Mesenchymal stem cell (in vitro differentiated cells and primary cell): Measurements from ENCODE around the gene TBC1D16.

ENCODE experiments used
- DNase-seq: peaks from one replicate; pipeline ENCODE4 v3.0.0-alpha.2; 2013
- H2AFZ ChIP-seq: one replicate; pipeline ENCODE4 v1.6.1; 2013; ENCODE audit warnings: low read depth, mild to moderate bottlenecking, control low read depth, inconsistent platforms, low read length, moderate library complexity
- H2AK5ac ChIP-seq: 2 replicates; pipeline ENCODE4 v1.6.1; 2013; ENCODE audit warnings: low read length, moderate library complexity, mild to moderate bottlenecking, inconsistent platforms; ENCODE audit not compliant: severe bottlenecking
- H2BK120ac ChIP-seq: one replicate; pipeline ENCODE4 v1.6.1; 2013; ENCODE audit warnings: low read depth, mild to moderate bottlenecking, inconsistent platforms, low read length, moderate library complexity
- H2BK12ac ChIP-seq, 2 experiments: one replicate each; pipeline ENCODE4 v1.6.1; 2013; ENCODE audit warnings: inconsistent platforms in 2 of 2, low read length in 2 of 2, mild to moderate bottlenecking in 2 of 2, moderate library complexity in 2 of 2, control low read depth in 1 of 2
- H2BK15ac ChIP-seq: one replicate; pipeline ENCODE4 v1.6.1; 2013; ENCODE audit warnings: mild to moderate bottlenecking, low read depth, inconsistent platforms; ENCODE audit not compliant: poor library complexity, severe bottlenecking
- H2BK5ac ChIP-seq: 2 replicates; pipeline ENCODE4 v1.6.1; 2013; ENCODE audit warnings: low read depth, mild to moderate bottlenecking, low read length, control low read depth, inconsistent platforms; ENCODE audit not compliant: poor library complexity, severe bottlenecking
- H3K14ac ChIP-seq, 2 experiments: one replicate each; pipeline ENCODE4 v1.6.1; 2013; ENCODE audit warnings: inconsistent platforms in 2 of 2, low read length in 2 of 2, control low read depth in 1 of 2, mild to moderate bottlenecking in 1 of 2, moderate library complexity in 1 of 2
- H3K18ac ChIP-seq, 2 experiments: one replicate each; pipeline ENCODE4 v1.6.1; 2013; ENCODE audit warnings: inconsistent platforms in 2 of 2, low read length in 2 of 2, control low read depth in 1 of 2, low read depth in 1 of 2, mild to moderate bottlenecking in 1 of 2
- H3K23ac ChIP-seq, 2 experiments: one replicate each; pipeline ENCODE4 v1.6.1; 2013; ENCODE audit warnings: inconsistent platforms in 2 of 2, low read length in 2 of 2, mild to moderate bottlenecking in 2 of 2, moderate library complexity in 2 of 2, control low read depth in 1 of 2
- H3K27ac ChIP-seq: 2 replicates; pipeline ENCODE4 v1.5.1; 2013; ENCODE audit warnings: mild to moderate bottlenecking, moderate library complexity, low read length, control low read depth, inconsistent platforms; ENCODE audit not compliant: poor library complexity, severe bottlenecking
- H3K27me3 ChIP-seq, 2 experiments: 2 replicates each; pipeline versions ENCODE4 v1.6.1 to v1.7.0; 2013; ENCODE audit warnings: low read length in 2 of 2, mild to moderate bottlenecking in 2 of 2, moderate library complexity in 2 of 2, control low read depth in 1 of 2, inconsistent platforms in 1 of 2; ENCODE audit not compliant: control insufficient read depth in 1 of 2, insufficient read depth in 1 of 2
- H3K36me3 ChIP-seq, 2 experiments: 2 replicates each; pipeline versions ENCODE4 v1.6.1 to v1.7.0; 2013; ENCODE audit warnings: low read length in 2 of 2, control low read depth in 1 of 2, inconsistent platforms in 1 of 2, low read depth in 1 of 2, mild to moderate bottlenecking in 1 of 2; ENCODE audit not compliant: insufficient read depth in 2 of 2, control insufficient read depth in 1 of 2
- H3K4ac ChIP-seq, 2 experiments: one replicate each; pipeline ENCODE4 v1.6.1; 2013; ENCODE audit warnings: inconsistent platforms in 2 of 2, low read length in 2 of 2, mild to moderate bottlenecking in 2 of 2, moderate library complexity in 2 of 2, control low read depth in 1 of 2, low read depth in 1 of 2
- H3K4me1 ChIP-seq: 2 replicates; pipeline ENCODE4 v1.6.1; 2013; ENCODE audit warnings: low read depth, low read length, control low read depth; ENCODE audit not compliant: control insufficient read depth, insufficient read depth
- H3K4me2 ChIP-seq: 2 replicates; pipeline ENCODE4 v1.6.1; 2013; ENCODE audit warnings: low read length, mild to moderate bottlenecking, inconsistent platforms; ENCODE audit not compliant: poor library complexity, severe bottlenecking
- H3K4me3 ChIP-seq, 2 experiments: 2 replicates each; pipeline versions ENCODE4 v1.5.1 to v1.7.0; 2013; ENCODE audit warnings: low read length in 2 of 2, mild to moderate bottlenecking in 2 of 2, control low read depth in 1 of 2, low read depth in 1 of 2; ENCODE audit not compliant: insufficient read depth in 1 of 2
- H3K79me1 ChIP-seq: replicated peaks from 2 replicates; pipeline ENCODE4 v1.6.1; 2013; ENCODE audit warnings: mild to moderate bottlenecking, control low read depth, low read length, inconsistent platforms; ENCODE audit not compliant: poor library complexity, severe bottlenecking
- H3K9ac ChIP-seq: 2 replicates; pipeline ENCODE4 v1.7.0; 2013; ENCODE audit warnings: mild to moderate bottlenecking, low read length, moderate library complexity
- H3K9me3 ChIP-seq: 2 replicates; pipeline ENCODE4 v1.7.0; 2013; ENCODE audit warnings: mild to moderate bottlenecking, low read length; ENCODE audit not compliant: control insufficient read depth
- H4K8ac ChIP-seq: one replicate; pipeline ENCODE4 v1.6.1; 2013; ENCODE audit warnings: inconsistent platforms, mild to moderate bottlenecking, low read length, moderate library complexity
- H4K91ac ChIP-seq: one replicate; pipeline ENCODE4 v1.6.1; 2013; ENCODE audit warnings: mild to moderate bottlenecking, low read length, inconsistent platforms
- WGBS: methylation state at CpG from one replicate; pipeline ENCODE4 v1.1.7; 2013; ENCODE audit warnings: mixed read lengths; 5-methylcytosine and 5-hydroxymethylcytosine counted together

Gene TBC1D16

GRCh38 chr17:80009391-80010282, 26.0 kb downstream of the TBC1D16 start:
- Histone ChIP-seq H2AK5ac (no peak overlapping the region), H3K27me3 (no peaks in the 10 kb centered on the region), H3K4me1 (peaks cover 19% of the 10 kb centered on the region), H2BK12ac (no peak overlapping the region), H3K23ac (no peak overlapping the region), H2BK5ac (no peak overlapping the region), H2BK15ac (no peak overlapping the region), H3K36me3 (peaks cover 49 to 59% of the 10 kb centered on the region in 2 experiments), H3K18ac (no peak overlapping the region), H3K9me3 (no peaks in the 10 kb centered on the region), H3K4me3 (peak overlapping the region in 1 of 2 experiments; percentile 5), H4K91ac (no peak overlapping the region), H3K4ac (peak overlapping the region in 1 of 2 experiments; percentile 29), H3K27ac (no peak overlapping the region), H2BK120ac (no peak overlapping the region), H3K9ac (no peak overlapping the region), H2AFZ (no peak overlapping the region), H3K14ac (no peak overlapping the region), H3K79me1 (peaks cover 41% of the 10 kb centered on the region), H4K8ac (no peak overlapping the region), H3K4me2 (no peak overlapping the region)
- no peak for DNase-seq
- 95% methylated on average over 34 of the region's 34 CpGs for WGBS

- no peak overlapping the region for H2BK5ac ChIP-seq
- H3K36me3 ChIP-seq: peaks cover 52 to 59% of the 10 kb centered on the region in 2 experiments
- DNase-seq: no peak
- peak overlapping the region in 1 of 2 experiments; percentile 24 for H3K4me3 ChIP-seq
- H3K4me1 ChIP-seq: peaks cover 19% of the 10 kb centered on the region
- H3K79me1 ChIP-seq: peaks cover 40% of the 10 kb centered on the region
- no peak overlapping the region for H3K23ac ChIP-seq
- H3K9ac ChIP-seq: peak overlapping the region; percentile 26
- no peak overlapping the region for H2AK5ac ChIP-seq
- H3K4ac ChIP-seq: peak overlapping the region in 1 of 2 experiments; percentile 29
- H4K8ac ChIP-seq: no peak overlapping the region
- 88% methylated on average over 18 of the region's 18 CpGs for WGBS
- no peak overlapping the region for H3K4me2 ChIP-seq
- H3K14ac ChIP-seq: no peak overlapping the region
- H3K27ac ChIP-seq: no peak overlapping the region
- H4K91ac ChIP-seq: no peak overlapping the region
- H3K9me3 ChIP-seq: no peaks in the 10 kb centered on the region
- no peaks in the 10 kb centered on the region for H3K27me3 ChIP-seq
- H2BK120ac ChIP-seq: no peak overlapping the region
- H2BK15ac ChIP-seq: no peak overlapping the region
- no peak overlapping the region for H2AFZ ChIP-seq
- no peak overlapping the region for H3K18ac ChIP-seq
- H2BK12ac ChIP-seq: no peak overlapping the region
Observed at GRCh38 chr17:80008848-80009247, 26.8 kb downstream of the TBC1D16 start.

- H3K79me1 ChIP-seq: peaks cover 37% of the 10 kb centered on the region
- no peak overlapping the region for H2BK15ac ChIP-seq
- H4K91ac ChIP-seq: no peak overlapping the region
- H3K9me3 ChIP-seq: no peaks in the 10 kb centered on the region
- H2BK5ac ChIP-seq: no peak overlapping the region
- no peak overlapping the region for H3K23ac ChIP-seq
- peak; percentile 69 for DNase-seq
- H3K27ac ChIP-seq: no peak overlapping the region
- peak overlapping the region; percentile 26 for H3K9ac ChIP-seq
- H2AK5ac ChIP-seq: no peak overlapping the region
- 26% methylated on average over 17 of the region's 17 CpGs for WGBS
- no peak overlapping the region for H3K18ac ChIP-seq
- H3K4me2 ChIP-seq: no peak overlapping the region
- no peak overlapping the region for H2AFZ ChIP-seq
- H2BK12ac ChIP-seq: no peak overlapping the region
- H4K8ac ChIP-seq: no peak overlapping the region
- H3K36me3 ChIP-seq: peaks cover 50 to 59% of the 10 kb centered on the region in 2 experiments
- H3K4me3 ChIP-seq: no peak overlapping the region
- no peak overlapping the region for H2BK120ac ChIP-seq
- H3K27me3 ChIP-seq: no peaks in the 10 kb centered on the region
- H3K14ac ChIP-seq: no peak overlapping the region
- peaks cover 19% of the 10 kb centered on the region for H3K4me1 ChIP-seq
- no peak overlapping the region for H3K4ac ChIP-seq
Observed at GRCh38 chr17:80008383-80008840, 27.3 kb downstream of the TBC1D16 start.

DNA sequence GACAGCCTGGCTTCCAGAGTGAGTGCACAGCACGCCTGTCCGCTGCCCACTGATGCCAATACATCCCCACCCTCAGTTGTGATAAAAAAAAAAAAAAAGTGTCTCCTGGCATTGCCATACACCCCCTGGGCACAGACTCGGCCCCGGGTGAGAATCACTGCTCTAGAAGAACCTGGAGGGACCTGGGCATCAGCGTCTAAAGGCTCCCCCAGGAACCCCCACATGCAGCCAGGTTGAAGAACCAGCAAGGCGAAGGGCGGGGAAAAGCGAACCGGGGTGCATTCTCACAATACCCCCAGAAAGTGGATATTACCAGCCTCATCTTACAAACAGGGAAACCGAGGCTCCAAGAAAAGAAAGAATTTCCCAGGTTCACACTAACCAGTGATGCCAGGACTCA, 27.7 kb downstream of the TBC1D16 start:
- peak overlapping the region; percentile 6 for H2BK15ac ChIP-seq
- H3K18ac ChIP-seq: no peak overlapping the region
- H3K36me3 ChIP-seq: peaks cover 46 to 59% of the 10 kb centered on the region in 2 experiments
- H4K91ac ChIP-seq: no peak overlapping the region
- H3K23ac ChIP-seq: no peak overlapping the region
- no peaks in the 10 kb centered on the region for H3K9me3 ChIP-seq
- no peak overlapping the region for H3K4ac ChIP-seq
- H4K8ac ChIP-seq: no peak overlapping the region
- H2AK5ac ChIP-seq: no peak overlapping the region
- no peak overlapping the region for H3K4me3 ChIP-seq
- no peak overlapping the region for H3K27ac ChIP-seq
- H2BK5ac ChIP-seq: no peak overlapping the region
- no peak overlapping the region for H3K14ac ChIP-seq
- no peak overlapping the region for H3K4me2 ChIP-seq
- H3K79me1 ChIP-seq: peaks cover 40% of the 10 kb centered on the region
- H2BK120ac ChIP-seq: no peak overlapping the region
- no peak overlapping the region for H2AFZ ChIP-seq
- WGBS: 82% methylated on average over 10 of the region's 10 CpGs
- H3K4me1 ChIP-seq: peaks cover 20% of the 10 kb centered on the region
- no peak for DNase-seq
- H3K9ac ChIP-seq: no peak overlapping the region
- H3K27me3 ChIP-seq: no peaks in the 10 kb centered on the region
- H2BK12ac ChIP-seq: no peak overlapping the region
